Measurements from ENCODE around the gene PTPRU.

Gene PTPRU

DNA sequence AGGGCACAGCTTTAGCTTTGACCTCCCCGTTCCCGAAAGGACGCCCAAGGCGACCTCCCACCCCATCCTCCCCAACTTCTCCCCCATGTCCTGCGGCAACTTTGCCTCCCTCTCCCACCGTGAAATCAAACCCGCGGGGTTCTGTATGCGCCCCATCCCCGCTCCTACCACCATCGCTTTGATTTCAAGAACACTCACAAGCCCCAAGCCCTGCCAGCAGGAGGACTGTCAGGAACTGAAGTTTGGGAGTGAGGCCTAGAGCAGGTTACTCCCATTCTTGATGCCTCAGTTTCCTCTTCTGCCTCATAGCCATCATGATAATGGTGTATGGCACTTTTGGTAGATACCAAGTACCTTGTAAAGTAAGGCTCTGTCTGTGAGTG, 2.3 kb downstream of the PTPRU start:
- no peak for TF ChIP-seq SUZ12 (IDR thresholded peaks at IDR 0.05; ENCODE audit: extremely low read depth, insufficient read depth, insufficient read length)
- TF ChIP-seq ZNF274 (IDR thresholded peaks at IDR 0.05; ENCODE audit: low read depth, low read length), result no peak
- no peak for TF ChIP-seq YY1 (IDR thresholded peaks at IDR 0.05; ENCODE audit: insufficient read depth, insufficient read length)
- peak overlapping the region; percentile 92 for H3K9ac ChIP-seq (ENCODE audit: insufficient read length, low read depth)
- H3K4me1 ChIP-seq (ENCODE audit: insufficient read depth, insufficient read length), result peaks cover 30% of the 10 kb centered on the region
- no peak for DNase-seq (ENCODE audit: low read depth, low spot score)
- no peaks in the 10 kb centered on the region for H3K36me3 ChIP-seq (ENCODE audit: insufficient read depth, insufficient read length, low read length)
- H3K9me3 ChIP-seq (ENCODE audit: insufficient read depth, low read length), result no peaks in the 10 kb centered on the region
- H3K4me3 ChIP-seq (ENCODE audit: insufficient read length, low read depth), result peak overlapping the region; percentile 83
- peaks cover 47% of the 10 kb centered on the region for H3K27me3 ChIP-seq (ENCODE audit: insufficient read depth, insufficient read length)

DNA sequence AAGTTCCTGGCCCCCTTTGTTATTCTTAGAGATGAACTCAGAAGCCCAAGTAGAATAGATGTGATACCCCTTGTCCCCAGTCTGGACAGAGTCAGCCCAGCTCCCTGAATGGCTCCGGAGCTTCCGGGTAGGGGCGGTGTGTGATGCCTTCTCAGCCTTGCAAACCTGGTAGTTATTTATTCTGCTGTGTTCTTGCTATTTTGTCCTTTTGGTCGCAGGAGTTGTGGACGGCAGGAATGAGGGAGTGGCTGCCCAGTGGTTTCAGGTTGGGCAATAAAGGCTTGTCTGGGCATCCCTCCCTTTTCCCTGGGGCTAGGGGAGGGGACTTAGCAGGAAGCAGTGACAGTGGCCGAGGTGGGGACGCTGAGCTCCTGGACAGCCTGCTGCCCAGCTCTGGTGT, 2.8 kb downstream of the PTPRU start:
- Histone ChIP-seq H3K9me3 (ENCODE audit: insufficient read depth, low read length) (no peaks in the 10 kb centered on the region), H3K9ac (ENCODE audit: insufficient read length, low read depth) (peak overlapping the region; percentile 34), H3K36me3 (ENCODE audit: insufficient read depth, insufficient read length, low read length) (no peaks in the 10 kb centered on the region), H3K4me1 (ENCODE audit: insufficient read depth, insufficient read length) (peaks cover 32% of the 10 kb centered on the region), H3K4me3 (ENCODE audit: insufficient read length, low read depth) (no peak overlapping the region), H3K27me3 (ENCODE audit: insufficient read depth, insufficient read length) (peaks cover 45% of the 10 kb centered on the region)
- TF ChIP-seq SUZ12 (IDR thresholded peaks at IDR 0.05; ENCODE audit: extremely low read depth, insufficient read depth, insufficient read length) (no peak), YY1 (IDR thresholded peaks at IDR 0.05; ENCODE audit: insufficient read depth, insufficient read length) (no peak), ZNF274 (IDR thresholded peaks at IDR 0.05; ENCODE audit: low read depth, low read length) (no peak)
- DNase-seq (ENCODE audit: low read depth, low spot score), result no peak

DNA sequence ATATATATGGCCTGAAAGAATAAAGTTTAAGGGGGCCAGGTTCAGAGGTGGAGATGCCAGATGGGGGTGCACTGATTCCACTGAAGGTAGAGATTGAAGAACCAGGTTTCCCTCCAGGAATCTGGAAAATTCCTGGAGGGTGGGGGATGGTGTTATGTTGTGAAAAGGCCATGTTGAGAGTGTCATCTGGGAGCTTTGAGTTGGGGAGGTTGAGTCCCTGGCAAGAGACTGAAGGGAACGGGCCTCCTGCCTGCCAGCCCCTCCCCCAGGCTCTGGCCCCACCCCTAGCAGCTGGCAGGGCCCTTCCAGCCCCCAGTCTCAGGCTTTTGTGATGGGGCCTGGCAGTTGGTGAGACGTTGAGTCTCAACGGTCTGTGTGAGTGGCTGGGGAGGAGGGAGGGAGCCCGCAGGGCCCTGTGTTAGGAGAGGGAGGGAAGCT, 4.1 kb downstream of the PTPRU start:
- Histone ChIP-seq H3K9ac (ENCODE audit: insufficient read length, low read depth) (no peak overlapping the region), H3K27me3 (ENCODE audit: insufficient read depth, insufficient read length) (peaks cover 36% of the 10 kb centered on the region), H3K4me1 (ENCODE audit: insufficient read depth, insufficient read length) (peaks cover 32% of the 10 kb centered on the region), H3K9me3 (ENCODE audit: insufficient read depth, low read length) (no peaks in the 10 kb centered on the region), H3K36me3 (ENCODE audit: insufficient read depth, insufficient read length, low read length) (no peaks in the 10 kb centered on the region), H3K4me3 (ENCODE audit: insufficient read length, low read depth) (no peak overlapping the region)
- TF ChIP-seq YY1 (IDR thresholded peaks at IDR 0.05; ENCODE audit: insufficient read depth, insufficient read length) (no peak), ZNF274 (IDR thresholded peaks at IDR 0.05; ENCODE audit: low read depth, low read length) (no peak), SUZ12 (IDR thresholded peaks at IDR 0.05; ENCODE audit: extremely low read depth, insufficient read depth, insufficient read length) (no peak)
- DNase-seq (ENCODE audit: low read depth, low spot score), result no peak

DNA sequence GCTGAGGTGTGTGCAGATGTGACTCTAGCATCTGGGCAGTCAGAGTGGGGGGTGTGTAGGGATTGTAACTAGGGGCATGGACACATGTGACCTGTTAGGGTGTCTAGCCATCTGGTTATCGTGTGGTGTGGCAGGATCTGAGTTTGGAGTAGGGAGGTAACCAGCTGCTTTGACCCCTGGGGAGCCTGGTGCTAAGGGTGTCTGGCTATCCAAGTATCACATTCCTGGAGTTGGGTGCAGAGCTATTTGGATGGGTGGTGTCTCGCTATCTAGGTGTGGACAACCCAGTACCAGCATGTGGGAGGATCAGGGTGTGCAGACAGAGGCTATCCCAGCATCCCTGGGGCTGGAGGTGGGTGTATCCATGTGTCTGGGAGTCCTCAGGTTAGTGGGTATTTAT, 4.7 kb downstream of the PTPRU start:
- no peak for DNase-seq (ENCODE audit: low read depth, low spot score)
- Histone ChIP-seq H3K4me1 (ENCODE audit: insufficient read depth, insufficient read length) (peaks cover 34% of the 10 kb centered on the region), H3K36me3 (ENCODE audit: insufficient read depth, insufficient read length, low read length) (no peaks in the 10 kb centered on the region), H3K27me3 (ENCODE audit: insufficient read depth, insufficient read length) (peaks cover 30% of the 10 kb centered on the region), H3K4me3 (ENCODE audit: insufficient read length, low read depth) (no peak overlapping the region), H3K9me3 (ENCODE audit: insufficient read depth, low read length) (no peaks in the 10 kb centered on the region), H3K9ac (ENCODE audit: insufficient read length, low read depth) (peak overlapping the region; percentile 22)
- TF ChIP-seq SUZ12 (IDR thresholded peaks at IDR 0.05; ENCODE audit: extremely low read depth, insufficient read depth, insufficient read length) (no peak), ZNF274 (IDR thresholded peaks at IDR 0.05; ENCODE audit: low read depth, low read length) (no peak), YY1 (IDR thresholded peaks at IDR 0.05; ENCODE audit: insufficient read depth, insufficient read length) (no peak)

DNA sequence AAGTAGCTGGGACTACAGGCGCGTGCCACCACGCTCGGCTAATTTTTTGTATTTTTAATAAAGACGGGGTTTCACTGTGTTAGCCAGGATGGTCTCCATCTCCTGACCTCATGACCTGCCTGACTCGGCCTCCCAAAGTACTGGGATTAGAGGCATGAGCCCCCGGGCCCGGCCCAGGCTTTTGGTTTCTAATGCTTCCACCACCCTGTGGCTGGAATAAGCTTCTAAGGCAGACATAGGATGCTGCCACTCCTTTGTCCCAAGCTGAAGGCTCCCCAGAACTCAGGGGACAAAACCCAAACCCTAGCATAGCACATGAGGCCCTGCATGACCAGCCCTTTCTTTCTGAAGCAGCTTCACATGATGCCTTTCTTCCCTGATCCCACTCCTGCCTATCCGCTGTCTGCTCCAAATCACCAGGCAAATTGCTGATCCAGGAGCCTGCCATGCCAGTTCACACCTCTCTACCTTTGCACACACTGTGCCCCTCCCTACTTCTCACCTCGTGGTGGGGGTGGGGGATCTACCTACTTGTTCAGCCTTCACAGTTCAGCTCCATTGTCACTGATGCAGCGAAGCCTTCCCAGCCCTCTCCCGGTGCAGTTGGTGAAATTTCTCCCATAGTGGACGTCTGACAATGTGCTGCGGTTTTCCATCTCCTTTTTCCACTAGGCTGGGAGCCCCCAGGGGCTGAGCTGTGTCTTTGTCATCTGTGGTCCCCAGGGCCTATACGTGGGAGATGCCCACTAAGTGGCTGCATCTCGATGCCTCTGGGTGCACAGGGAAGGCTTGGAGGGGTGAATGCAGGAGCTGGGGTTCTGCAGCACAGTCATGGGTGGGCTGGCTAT, 6.9 kb downstream of the PTPRU start:
- TF ChIP-seq ZNF274 (IDR thresholded peaks at IDR 0.05; ENCODE audit: low read depth, low read length) (no peak), SUZ12 (IDR thresholded peaks at IDR 0.05; ENCODE audit: extremely low read depth, insufficient read depth, insufficient read length) (no peak), YY1 (IDR thresholded peaks at IDR 0.05; ENCODE audit: insufficient read depth, insufficient read length) (no peak)
- H3K4me3 ChIP-seq (ENCODE audit: insufficient read length, low read depth), result no peak overlapping the region
- peaks cover 12% of the 10 kb centered on the region for H3K27me3 ChIP-seq (ENCODE audit: insufficient read depth, insufficient read length)
- no peak for DNase-seq (ENCODE audit: low read depth, low spot score)
- H3K9me3 ChIP-seq (ENCODE audit: insufficient read depth, low read length), result no peaks in the 10 kb centered on the region
- H3K9ac ChIP-seq (ENCODE audit: insufficient read length, low read depth), result no peak overlapping the region
- H3K4me1 ChIP-seq (ENCODE audit: insufficient read depth, insufficient read length), result peaks cover 37% of the 10 kb centered on the region
- H3K36me3 ChIP-seq (ENCODE audit: insufficient read depth, insufficient read length, low read length), result no peaks in the 10 kb centered on the region

DNA sequence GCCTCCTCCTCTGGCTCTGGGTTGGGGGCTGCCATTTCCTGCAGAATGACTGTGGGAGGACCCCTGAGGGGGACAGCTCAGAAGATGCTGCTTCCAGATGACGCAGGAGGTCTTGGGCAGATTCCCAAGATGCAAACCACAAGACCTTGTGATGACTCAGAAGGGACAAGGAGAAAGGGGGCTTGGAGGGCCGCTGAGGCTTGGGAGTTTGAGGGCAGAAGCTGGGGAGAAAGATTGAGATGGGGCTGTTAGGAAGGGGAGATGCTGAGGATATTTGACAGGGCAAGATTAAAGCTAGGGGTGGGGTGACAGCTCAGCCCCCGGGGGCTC, 7.5 kb downstream of the PTPRU start:
- DNase-seq (ENCODE audit: low read depth, low spot score), result no peak
- Histone ChIP-seq H3K9ac (ENCODE audit: insufficient read length, low read depth) (no peak overlapping the region), H3K4me3 (ENCODE audit: insufficient read length, low read depth) (no peak overlapping the region), H3K9me3 (ENCODE audit: insufficient read depth, low read length) (no peaks in the 10 kb centered on the region), H3K36me3 (ENCODE audit: insufficient read depth, insufficient read length, low read length) (no peaks in the 10 kb centered on the region), H3K27me3 (ENCODE audit: insufficient read depth, insufficient read length) (peaks cover 6% of the 10 kb centered on the region), H3K4me1 (ENCODE audit: insufficient read depth, insufficient read length) (peaks cover 38% of the 10 kb centered on the region)
- TF ChIP-seq SUZ12 (IDR thresholded peaks at IDR 0.05; ENCODE audit: extremely low read depth, insufficient read depth, insufficient read length) (no peak), ZNF274 (IDR thresholded peaks at IDR 0.05; ENCODE audit: low read depth, low read length) (no peak), YY1 (IDR thresholded peaks at IDR 0.05; ENCODE audit: insufficient read depth, insufficient read length) (no peak)

DNA sequence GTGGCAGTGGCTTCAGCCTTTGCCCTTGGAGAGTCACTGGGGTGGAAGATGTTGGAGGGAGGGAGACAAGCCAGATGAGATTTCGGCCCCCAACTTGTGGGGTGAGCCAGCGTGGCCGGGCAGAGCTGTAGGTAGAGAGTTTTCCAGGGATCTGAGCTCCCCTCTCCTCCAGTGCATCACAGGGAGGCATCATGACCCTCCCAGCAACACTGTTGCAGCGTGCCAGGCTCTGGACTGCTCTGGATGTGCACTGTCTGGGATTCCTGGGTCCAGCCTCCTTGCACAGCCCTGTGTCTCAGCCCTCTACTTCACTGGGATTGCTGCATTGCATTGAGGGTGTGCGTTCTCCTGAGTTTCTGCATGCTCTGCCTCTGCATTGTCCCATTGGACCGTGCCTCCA, 8.9 kb downstream of the PTPRU start:
- TF ChIP-seq SUZ12 (IDR thresholded peaks at IDR 0.05; ENCODE audit: extremely low read depth, insufficient read depth, insufficient read length), result no peak
- TF ChIP-seq YY1 (IDR thresholded peaks at IDR 0.05; ENCODE audit: insufficient read depth, insufficient read length), result no peak
- TF ChIP-seq ZNF274 (IDR thresholded peaks at IDR 0.05; ENCODE audit: low read depth, low read length), result no peak
- no peak for DNase-seq (ENCODE audit: low read depth, low spot score)
- no peaks in the 10 kb centered on the region for H3K9me3 ChIP-seq (ENCODE audit: insufficient read depth, low read length)

More for the DNA sequence above, 8.9 kb downstream of the PTPRU start:
- H3K36me3 ChIP-seq (ENCODE audit: insufficient read depth, insufficient read length, low read length), result no peaks in the 10 kb centered on the region
- H3K27me3 ChIP-seq (ENCODE audit: insufficient read depth, insufficient read length), result no peaks in the 10 kb centered on the region
- no peak overlapping the region for H3K9ac ChIP-seq (ENCODE audit: insufficient read length, low read depth)
- peaks cover 32% of the 10 kb centered on the region for H3K4me1 ChIP-seq (ENCODE audit: insufficient read depth, insufficient read length)
- H3K4me3 ChIP-seq (ENCODE audit: insufficient read length, low read depth), result no peak overlapping the region
